Smooth muscle cell (in vitro differentiated cells): Measurements from ENCODE around the gene RBMX. TPM values are rescaled to one million over a fixed set of nuclear protein-coding genes. Genes with fewer than 3 reads are reported as not detected.
"Not testable (repeated sequence)": the region's sequence is repeated elsewhere in the genome, so short reads cannot be mapped to it uniquely, and the experiment has no call there.

ENCODE experiments used
- DNase-seq: peaks from one replicate; lab custom pipeline; 2025; ENCODE audit not compliant: unreplicated experiment; lab: John Stamatoyannopoulos, UW
- H2AFZ ChIP-seq: fragments of 200-600 bp; sonication (generic); 2 replicates; pipeline ENCODE4 v1.6.0; 2016; ENCODE audit warnings: antibody characterized with exemption, low read depth, mild to moderate bottlenecking
- H3F3A ChIP-seq: fragments of 200-600 bp; sonication (generic); 2 replicates; pipeline ENCODE4 v1.6.0; 2017; ENCODE audit warnings: antibody characterized with exemption, low read depth
- H3K27ac ChIP-seq: fragments of 200-600 bp; sonication (generic); 2 replicates; pipeline ENCODE4 v1.5.1; 2016; ENCODE audit warnings: low read depth, mild to moderate bottlenecking
- H3K27me3 ChIP-seq: fragments of 200-600 bp; sonication (generic); 2 replicates; pipeline ENCODE4 v1.6.1; 2016; ENCODE audit warnings: low read depth, mild to moderate bottlenecking
- H3K36me3 ChIP-seq: fragments of 200-600 bp; sonication (generic); 2 replicates; pipeline ENCODE4 v1.5.1; 2016; ENCODE audit warnings: low read depth
- H3K4me1 ChIP-seq: fragments of 200-600 bp; sonication (generic); 2 replicates; pipeline ENCODE4 v1.5.1; 2016; ENCODE audit warnings: low read depth
- H3K4me2 ChIP-seq: fragments of 200-600 bp; sonication (generic); 2 replicates; pipeline ENCODE4 v1.6.0; 2016; ENCODE audit warnings: mild to moderate bottlenecking
- H3K4me3 ChIP-seq: fragments of 200-600 bp; sonication (generic); 2 replicates; pipeline ENCODE4 v1.5.1; 2016; ENCODE audit warnings: mild to moderate bottlenecking
- H3K79me2 ChIP-seq: fragments of 200-600 bp; sonication (generic); 2 replicates; pipeline ENCODE4 v1.6.0; 2016; ENCODE audit warnings: low read depth, mild to moderate bottlenecking
- H3K9ac ChIP-seq: fragments of 200-600 bp; sonication (generic); 2 replicates; pipeline ENCODE4 v1.6.0; 2016; ENCODE audit warnings: low read depth
- H3K9me3 ChIP-seq: fragments of 200-600 bp; sonication (generic); replicated peaks from 2 replicates; pipeline ENCODE4 v1.5.1; 2016; ENCODE audit warnings: low read depth
- H4K20me1 ChIP-seq: fragments of 200-600 bp; sonication (generic); 2 replicates; pipeline ENCODE4 v1.6.0; 2016; ENCODE audit warnings: low read depth
- WGBS: methylation state at CpG from one replicate; pipeline ENCODE4 v1.1.7; 2016; ENCODE audit warnings: low lambda C conversion rate; 5-methylcytosine and 5-hydroxymethylcytosine counted together
- polyA plus RNA-seq: library from polyadenylated mRNA; unstranded; fragments of >200 nt; fragmentation: Nextera tagmentation; extraction: Ambion mirVana; gene quantifications from 2 replicates; pipeline ENCODE4 v1.2.1, GENCODE V29; 2016
- total RNA-seq: library from RNA; depleted of rRNA; stranded (reverse); fragments of >200 nt; gene quantifications from 2 replicates; pipeline ENCODE4 v1.2.3, GENCODE V29; 2014
- TF ChIP-seq, protein P1 (sequence below): fragments of 200-600 bp; sonication (generic); IDR thresholded peaks from 2 replicates; pipeline ENCODE4 v1.5.1; 2017; ENCODE audit warnings: borderline replicate concordance, mild to moderate bottlenecking, antibody characterized with exemption; ENCODE audit not compliant: insufficient read depth, poor library complexity, severe bottlenecking

Gene RBMX
- total and polyA plus RNA-seq, 2 experiments from 2014 or later: 110 to 196 TPM

DNA sequence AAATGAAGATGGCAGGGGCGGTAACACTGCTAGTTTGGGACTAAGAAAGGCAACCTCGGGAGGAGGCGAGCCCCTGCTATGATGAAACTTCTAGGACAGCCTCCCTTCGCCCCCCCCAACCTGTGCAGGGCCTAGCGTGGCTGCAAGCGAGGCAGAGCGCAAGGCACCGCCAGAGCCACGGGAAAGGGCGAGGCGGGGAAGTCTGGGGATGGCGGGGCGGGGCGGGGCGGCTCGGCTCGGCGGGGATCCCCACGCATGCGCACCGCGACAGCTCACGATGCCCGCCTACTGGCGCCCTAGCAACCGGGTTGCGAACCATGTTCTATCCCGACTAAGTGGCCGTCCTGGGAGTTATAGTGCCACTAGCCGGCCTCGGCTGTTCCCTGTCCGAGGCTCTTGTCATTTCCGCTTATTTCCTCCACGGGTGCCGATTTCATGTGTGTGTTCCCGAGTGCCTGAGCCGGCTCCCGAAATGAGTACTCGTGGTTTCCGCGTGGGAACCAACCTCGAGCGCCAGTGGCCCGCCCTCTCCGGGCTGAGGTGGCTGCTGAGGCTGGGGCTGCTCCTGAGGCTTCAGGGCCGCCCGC lies 28.7 kb upstream of the RBMX start:
- Histone ChIP-seq H3K4me3 (peak overlapping the region; percentile 69), H2AFZ (peak overlapping the region; percentile 86), H3F3A (no peaks in the 10 kb centered on the region), H3K4me1 (no peaks in the 10 kb centered on the region), H3K9ac (no peak overlapping the region), H3K79me2 (no peaks in the 10 kb centered on the region), H3K27me3 (no peaks in the 10 kb centered on the region), H3K27ac (peak overlapping the region; percentile 55), H3K36me3 (no peaks in the 10 kb centered on the region), H3K4me2 (peak overlapping the region; percentile 91), H3K9me3 (no peaks in the 10 kb centered on the region), H4K20me1 (no peaks in the 10 kb centered on the region)
- TF ChIP-seq, protein P1, sequence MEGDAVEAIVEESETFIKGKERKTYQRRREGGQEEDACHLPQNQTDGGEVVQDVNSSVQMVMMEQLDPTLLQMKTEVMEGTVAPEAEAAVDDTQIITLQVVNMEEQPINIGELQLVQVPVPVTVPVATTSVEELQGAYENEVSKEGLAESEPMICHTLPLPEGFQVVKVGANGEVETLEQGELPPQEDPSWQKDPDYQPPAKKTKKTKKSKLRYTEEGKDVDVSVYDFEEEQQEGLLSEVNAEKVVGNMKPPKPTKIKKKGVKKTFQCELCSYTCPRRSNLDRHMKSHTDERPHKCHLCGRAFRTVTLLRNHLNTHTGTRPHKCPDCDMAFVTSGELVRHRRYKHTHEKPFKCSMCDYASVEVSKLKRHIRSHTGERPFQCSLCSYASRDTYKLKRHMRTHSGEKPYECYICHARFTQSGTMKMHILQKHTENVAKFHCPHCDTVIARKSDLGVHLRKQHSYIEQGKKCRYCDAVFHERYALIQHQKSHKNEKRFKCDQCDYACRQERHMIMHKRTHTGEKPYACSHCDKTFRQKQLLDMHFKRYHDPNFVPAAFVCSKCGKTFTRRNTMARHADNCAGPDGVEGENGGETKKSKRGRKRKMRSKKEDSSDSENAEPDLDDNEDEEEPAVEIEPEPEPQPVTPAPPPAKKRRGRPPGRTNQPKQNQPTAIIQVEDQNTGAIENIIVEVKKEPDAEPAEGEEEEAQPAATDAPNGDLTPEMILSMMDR: no peak
- DNase-seq: peak; percentile 43
- WGBS: 21% methylated on average over 44 of the region's 47 CpGs

DNA sequence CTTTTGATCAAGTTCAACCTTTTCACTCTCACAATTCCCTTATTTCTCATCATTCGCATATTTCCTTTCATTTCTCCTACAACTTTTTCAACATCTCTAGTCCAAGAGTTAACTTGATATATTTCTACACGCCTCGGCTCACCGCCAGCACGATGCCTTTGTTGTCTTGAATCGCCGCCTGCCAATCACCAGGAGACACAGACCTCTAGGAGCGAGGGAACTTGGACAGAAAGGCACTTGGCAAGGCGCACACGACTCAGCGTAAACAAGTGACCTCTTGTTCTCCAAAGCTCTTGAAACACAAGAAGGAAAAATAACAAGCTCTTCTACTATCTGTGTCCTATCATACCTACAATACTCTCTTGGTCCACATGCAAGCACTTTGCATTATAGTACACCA lies 27.1 kb upstream of the RBMX start:
- Histone ChIP-seq H3K4me1 (no peaks in the 10 kb centered on the region), H3K9me3 (no peaks in the 10 kb centered on the region), H2AFZ (no peak overlapping the region), H4K20me1 (no peaks in the 10 kb centered on the region), H3K4me2 (no peak overlapping the region), H3K36me3 (no peaks in the 10 kb centered on the region), H3K27ac (no peak overlapping the region), H3F3A (no peaks in the 10 kb centered on the region), H3K9ac (no peak overlapping the region), H3K27me3 (no peaks in the 10 kb centered on the region), H3K4me3 (no peak overlapping the region), H3K79me2 (no peaks in the 10 kb centered on the region)
- no peak for DNase-seq
- 88% methylated on average over 11 of the region's 11 CpGs for WGBS
- TF ChIP-seq, protein P1: no peak

GRCh38 chrX:136906921-136907510 lies 26.5 kb upstream of the RBMX start:
- H2AFZ ChIP-seq: no peak overlapping the region
- H3K9me3 ChIP-seq: no peaks in the 10 kb centered on the region
- H4K20me1 ChIP-seq: no peaks in the 10 kb centered on the region
- H3K27me3 ChIP-seq: no peaks in the 10 kb centered on the region
- H3K4me2 ChIP-seq: no peak overlapping the region
- no peak for DNase-seq
- no peaks in the 10 kb centered on the region for H3K79me2 ChIP-seq
- H3K4me3 ChIP-seq: no peak overlapping the region
- no peaks in the 10 kb centered on the region for H3K4me1 ChIP-seq
- no peaks in the 10 kb centered on the region for H3F3A ChIP-seq
- WGBS: 83% methylated on average over 14 of the region's 14 CpGs
- H3K9ac ChIP-seq: no peak overlapping the region
- H3K36me3 ChIP-seq: no peaks in the 10 kb centered on the region
- TF ChIP-seq, protein P1: no peak
- no peak overlapping the region for H3K27ac ChIP-seq

- WGBS: 80% methylated on average over 4 of the region's 4 CpGs
- not testable (repeated sequence) for H2AFZ ChIP-seq, H3K27ac ChIP-seq, H3K79me2 ChIP-seq, H3K4me1 ChIP-seq, H3K9ac ChIP-seq, H3K27me3 ChIP-seq, H4K20me1 ChIP-seq, H3F3A ChIP-seq, H3K9me3 ChIP-seq, DNase-seq, H3K4me2 ChIP-seq, H3K4me3 ChIP-seq, H3K36me3 ChIP-seq
These were observed 23.5 kb upstream of the RBMX start for GRCh38 chrX:136904067-136904466.

- H3K27ac ChIP-seq, H2AFZ ChIP-seq, H3K36me3 ChIP-seq, H3K4me3 ChIP-seq, H3K9me3 ChIP-seq, H4K20me1 ChIP-seq, H3K4me1 ChIP-seq, DNase-seq, H3K9ac ChIP-seq, H3F3A ChIP-seq, H3K27me3 ChIP-seq, H3K4me2 ChIP-seq, H3K79me2 ChIP-seq: not testable (repeated sequence)
- WGBS: 91% methylated on average over 10 of the region's 10 CpGs
These were observed 19.5 kb upstream of the RBMX start for GRCh38 chrX:136900071-136900470.
